HG02798 (cell line): ENCODE measurements around the gene MINDY4.
"Not testable (repeated sequence)": the region's sequence is repeated elsewhere in the genome, so short reads cannot be mapped to it uniquely, and the experiment has no call there.

Experiments used
- ATAC-seq: cut with Tn5 transposase; IDR thresholded peaks from one replicate; pipeline ENCODE4 v1.9.1; 2021; ENCODE audit warnings: mild to moderate bottlenecking; ENCODE audit not compliant: unreplicated experiment, poor library complexity

MINDY4 gene

GRCh38 chr7:30799206-30799975 lies 28.2 kb downstream of the MINDY4 start:
- peak; percentile 68 for ATAC-seq

GRCh38 chr7:30799976-30800661 lies 28.9 kb downstream of the MINDY4 start:
- ATAC-seq, result no peak

GRCh38 chr7:30800785-30801252 lies 29.6 kb downstream of the MINDY4 start:
- ATAC-seq, result peak; percentile 34

GRCh38 chr7:30802812-30803211 lies 31.6 kb downstream of the MINDY4 start:
- no peak for ATAC-seq

- ATAC-seq, result no peak
Observed at GRCh38 chr7:30804078-30804661, 33.0 kb downstream of the MINDY4 start.

- no peak for ATAC-seq
Observed at GRCh38 chr7:30805081-30805691, 34.0 kb downstream of the MINDY4 start.

GRCh38 chr7:30805931-30806330 lies 34.7 kb downstream of the MINDY4 start:
- no peak for ATAC-seq

- not testable (repeated sequence) for ATAC-seq
Observed at GRCh38 chr7:30807477-30807876, 36.3 kb downstream of the MINDY4 start.

- not testable (repeated sequence) for ATAC-seq
Observed at GRCh38 chr7:30807941-30808340, 36.7 kb downstream of the MINDY4 start.

- no peak for ATAC-seq
Observed at GRCh38 chr7:30810986-30811385, 39.8 kb downstream of the MINDY4 start.

- no peak for ATAC-seq
Observed at GRCh38 chr7:30812676-30813075, 41.5 kb downstream of the MINDY4 start.

GRCh38 chr7:30813466-30813865 lies 42.2 kb downstream of the MINDY4 start:
- no peak for ATAC-seq

- ATAC-seq, result no peak
Observed at GRCh38 chr7:30814700-30815387, 43.6 kb downstream of the MINDY4 start.

GRCh38 chr7:30815388-30815854 lies 44.2 kb downstream of the MINDY4 start:
- no peak for ATAC-seq

GRCh38 chr7:30815951-30816644 lies 44.9 kb downstream of the MINDY4 start:
- no peak for ATAC-seq

GRCh38 chr7:30816645-30817370 lies 45.6 kb downstream of the MINDY4 start:
- ATAC-seq, result no peak

GRCh38 chr7:30817371-30817767 lies 46.2 kb downstream of the MINDY4 start:
- ATAC-seq, result no peak

GRCh38 chr7:30824821-30825720 lies 53.9 kb downstream of the MINDY4 start:
- ATAC-seq, result no peak
